ENCODE results near the gene DCLK1.

Gene DCLK1

DNA sequence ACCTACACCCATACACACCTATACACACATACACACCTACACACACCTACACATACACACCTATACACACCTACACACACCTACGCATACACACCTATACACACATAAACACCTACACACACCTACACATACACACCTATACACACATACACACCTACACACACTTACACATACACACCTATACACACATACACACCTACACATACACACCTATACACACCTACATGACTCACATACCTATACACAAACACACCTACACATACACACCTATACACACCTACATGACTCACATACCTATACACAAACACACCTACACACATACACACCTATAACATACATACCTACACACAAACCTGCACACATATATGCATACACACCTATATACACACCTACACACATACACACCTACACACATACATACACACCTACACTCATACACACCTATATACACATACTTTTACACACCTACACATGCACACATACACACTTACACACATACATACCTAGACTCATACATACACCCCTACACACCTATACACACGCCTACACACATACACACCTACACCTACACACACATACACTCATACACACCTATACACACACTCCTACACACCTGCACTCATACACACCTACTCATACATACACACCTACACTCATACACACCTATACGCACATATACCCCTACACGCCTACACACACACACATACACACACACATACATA lies 368.0 kb downstream of the DCLK1 start:
- no peak for TF ChIP-seq HDGF (IDR thresholded peaks at IDR 0.05; ENCODE audit: borderline replicate concordance)
- TF ChIP-seq FOXM1 (IDR thresholded peaks at IDR 0.05; ENCODE audit: borderline replicate concordance) = no peak
- TF ChIP-seq, protein P1, sequence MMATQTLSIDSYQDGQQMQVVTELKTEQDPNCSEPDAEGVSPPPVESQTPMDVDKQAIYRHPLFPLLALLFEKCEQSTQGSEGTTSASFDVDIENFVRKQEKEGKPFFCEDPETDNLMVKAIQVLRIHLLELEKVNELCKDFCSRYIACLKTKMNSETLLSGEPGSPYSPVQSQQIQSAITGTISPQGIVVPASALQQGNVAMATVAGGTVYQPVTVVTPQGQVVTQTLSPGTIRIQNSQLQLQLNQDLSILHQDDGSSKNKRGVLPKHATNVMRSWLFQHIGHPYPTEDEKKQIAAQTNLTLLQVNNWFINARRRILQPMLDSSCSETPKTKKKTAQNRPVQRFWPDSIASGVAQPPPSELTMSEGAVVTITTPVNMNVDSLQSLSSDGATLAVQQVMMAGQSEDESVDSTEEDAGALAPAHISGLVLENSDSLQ (IDR thresholded peaks at IDR 0.05) = no peak
- no peak for TF ChIP-seq TARDBP (IDR thresholded peaks at IDR 0.05)
- POLR2A ChIA-PET = no interaction called here
- no peak for DNase-seq (ENCODE audit: extremely low spot score)
- CTCF ChIA-PET = no interaction called here

DNA sequence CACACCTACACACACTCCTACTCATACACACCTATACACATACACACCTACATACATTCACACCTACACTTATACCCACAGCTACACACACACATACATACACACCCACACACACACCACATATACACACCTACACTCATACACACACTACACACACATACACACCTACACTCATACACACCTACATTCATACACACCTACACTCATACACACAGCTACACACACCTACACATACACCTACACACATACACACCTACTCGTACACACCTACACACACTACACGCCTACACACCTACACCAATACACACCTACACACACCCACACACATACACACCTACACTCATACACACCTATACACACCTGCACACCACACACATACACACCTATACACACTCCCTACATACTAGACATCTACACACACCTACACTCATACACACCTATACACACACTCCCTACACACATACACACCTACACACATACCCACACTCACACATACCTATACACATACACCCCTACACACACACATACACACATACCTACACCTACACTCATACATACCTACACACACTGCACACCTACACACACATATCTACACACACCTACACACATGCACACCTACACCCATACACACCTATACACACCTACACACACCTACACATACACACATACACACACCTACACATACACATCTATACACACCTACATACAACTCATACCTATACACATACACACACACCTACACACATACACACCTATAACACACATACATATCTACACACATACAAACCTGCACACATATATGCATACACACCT lies 369.5 kb downstream of the DCLK1 start:
- no peak for DNase-seq (ENCODE audit: extremely low spot score)
- ChIA-PET POLR2A (no interaction called here), CTCF (no interaction called here)
- TF ChIP-seq TARDBP (IDR thresholded peaks at IDR 0.05) (no peak), HDGF (IDR thresholded peaks at IDR 0.05; ENCODE audit: borderline replicate concordance) (no peak), NFRKB (IDR thresholded peaks at IDR 0.05) (no peak), SUZ12 (IDR thresholded peaks at IDR 0.05) (no peak), BHLHE40 (IDR thresholded peaks at IDR 0.05; ENCODE audit: borderline replicate concordance) (no peak), FOXK2 (IDR thresholded peaks at IDR 0.05) (no peak), L3MBTL2 (conservative IDR thresholded peaks at IDR 0.05) (no peak), ZNF384 (IDR thresholded peaks at IDR 0.05) (no peak), LEF1 (IDR thresholded peaks at IDR 0.05; ENCODE audit: borderline replicate concordance) (no peak), FOXA1 (IDR thresholded peaks at IDR 0.05) (no peak), SP1 (IDR thresholded peaks at IDR 0.05) (no peak), ELF4 (IDR thresholded peaks at IDR 0.05) (no peak)
- TF ChIP-seq, protein P1 (IDR thresholded peaks at IDR 0.05) = no peak

DNA sequence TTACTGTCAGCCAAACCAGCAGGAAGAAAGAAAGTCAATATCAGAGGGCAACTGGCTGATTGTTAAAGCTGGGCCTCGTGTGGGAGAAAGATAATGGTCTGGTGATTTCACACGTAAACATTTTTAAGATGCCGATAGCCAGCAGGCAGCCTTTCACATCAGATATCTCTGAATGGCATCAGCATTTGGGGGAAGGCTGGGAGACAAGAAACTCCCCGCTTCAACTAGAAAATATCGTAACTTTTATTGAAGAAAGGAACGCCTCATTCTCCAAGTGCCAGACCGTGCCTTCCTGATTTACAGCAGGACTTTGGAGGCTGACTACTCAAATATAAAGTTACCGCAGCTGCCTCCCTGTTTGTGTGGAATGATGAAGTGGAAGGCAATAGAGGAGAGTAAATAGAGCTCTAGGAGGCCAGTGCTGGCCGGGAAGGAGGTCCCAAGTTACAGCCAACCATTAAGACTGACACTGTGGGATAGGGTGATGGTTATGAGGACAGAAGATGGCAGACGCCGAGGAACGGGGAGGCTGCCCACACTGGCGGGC lies 370.4 kb downstream of the DCLK1 start:
- DNase-seq (ENCODE audit: extremely low spot score) = no peak
- POLR2A ChIA-PET = no interaction called here
- CTCF ChIA-PET = no interaction called here
- TF ChIP-seq L3MBTL2 (conservative IDR thresholded peaks at IDR 0.05) = 0 out of 2 replicates have a peak, but pooled peaks have one; percentile 8
- TF ChIP-seq, protein P1 (IDR thresholded peaks at IDR 0.05) = no peak; the same call in 1 of the 2 replicates

DNA sequence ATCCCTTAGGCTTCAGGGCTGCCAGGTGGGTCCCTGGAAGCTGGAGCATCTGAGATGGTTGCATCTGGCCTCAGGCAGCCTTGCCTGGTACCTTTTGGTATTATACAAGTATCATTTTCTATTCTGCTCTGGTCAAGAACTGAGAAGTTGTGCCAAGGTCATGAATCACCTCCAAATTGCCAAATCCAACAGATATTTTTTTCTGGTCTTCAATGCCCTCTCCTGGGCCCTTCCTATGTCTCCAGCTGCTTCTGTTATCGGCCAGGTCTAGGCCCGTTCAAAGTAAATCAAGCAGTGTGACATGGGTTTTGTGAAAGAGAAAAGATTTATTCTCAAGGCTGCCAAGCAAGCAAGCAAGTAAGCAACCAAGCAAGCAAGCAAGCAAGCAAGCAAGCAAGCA lies 383.6 kb downstream of the DCLK1 start:
- no peak for DNase-seq (ENCODE audit: extremely low spot score)
- POLR2A ChIA-PET = no interaction called here
- CTCF ChIA-PET = no interaction called here
- no peak for TF ChIP-seq ZNF384 (IDR thresholded peaks at IDR 0.05)

DNA sequence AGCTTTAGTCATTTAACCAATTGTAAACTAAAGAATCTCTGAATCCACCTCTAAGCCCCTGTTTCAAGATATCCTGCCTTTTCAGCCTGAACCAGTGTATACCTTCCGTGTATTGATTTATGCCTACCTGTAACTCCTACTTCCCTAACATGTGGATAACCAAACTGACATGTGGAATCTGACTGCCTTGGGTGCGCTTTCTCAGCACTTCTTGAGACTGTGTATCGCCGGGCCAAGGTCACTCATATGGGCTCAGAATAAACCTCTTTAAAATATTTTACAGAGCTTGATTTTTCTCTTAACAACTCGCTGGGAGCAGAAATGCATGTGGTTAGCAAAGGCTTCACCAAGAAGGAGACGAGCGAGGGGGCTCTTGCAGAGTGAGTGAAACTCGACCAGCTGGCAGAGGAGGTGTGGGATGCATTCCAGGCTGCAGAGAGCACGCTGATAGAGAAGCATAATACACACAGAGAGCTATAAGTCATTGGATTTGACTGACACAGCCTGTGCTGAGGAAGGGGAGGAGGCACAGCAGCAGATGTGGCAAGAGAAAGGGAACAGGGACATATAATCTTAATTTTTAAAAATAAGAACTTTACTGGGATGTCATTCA lies 386.5 kb downstream of the DCLK1 start:
- ChIA-PET CTCF (no interaction called here), POLR2A (no interaction called here)
- no peak for TF ChIP-seq ARNT (IDR thresholded peaks at IDR 0.05)
- no peak for TF ChIP-seq HDGF (IDR thresholded peaks at IDR 0.05; ENCODE audit: borderline replicate concordance)
- no peak for TF ChIP-seq ELF4 (IDR thresholded peaks at IDR 0.05)
- TF ChIP-seq, protein P1 (IDR thresholded peaks at IDR 0.05) = no peak
- TF ChIP-seq LEF1 (IDR thresholded peaks at IDR 0.05; ENCODE audit: borderline replicate concordance) = no peak
- no peak for TF ChIP-seq SUZ12 (IDR thresholded peaks at IDR 0.05)
- no peak for TF ChIP-seq ZNF384 (IDR thresholded peaks at IDR 0.05)
- TF ChIP-seq L3MBTL2 (conservative IDR thresholded peaks at IDR 0.05) = no peak
- no peak for TF ChIP-seq BHLHE40 (IDR thresholded peaks at IDR 0.05; ENCODE audit: borderline replicate concordance)
- no peak for TF ChIP-seq TARDBP (IDR thresholded peaks at IDR 0.05)
- TF ChIP-seq NFRKB (IDR thresholded peaks at IDR 0.05) = no peak
- no peak for DNase-seq (ENCODE audit: extremely low spot score)

DNA sequence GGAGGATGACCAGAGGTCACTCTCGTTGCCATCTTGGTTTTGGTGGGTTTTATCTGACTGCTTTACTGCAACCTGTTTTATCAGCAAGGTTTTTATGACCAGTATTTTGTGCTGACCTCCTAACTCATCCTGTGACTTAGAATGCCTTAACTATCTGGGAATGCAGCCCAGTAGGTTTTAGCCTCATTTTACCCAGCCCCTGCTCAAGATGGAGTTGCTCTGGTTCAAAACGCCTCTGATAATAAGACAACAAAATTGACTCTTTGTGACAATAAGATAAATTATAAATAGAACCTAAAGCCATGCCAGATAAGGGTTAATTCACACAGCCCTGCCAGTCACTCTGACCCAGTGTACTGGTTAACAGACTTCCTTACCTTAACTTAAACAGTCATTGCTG lies 387.0 kb downstream of the DCLK1 start:
- DNase-seq (ENCODE audit: extremely low spot score) = no peak
- POLR2A ChIA-PET = no interaction called here
- CTCF ChIA-PET = no interaction called here
- no peak for TF ChIP-seq SUZ12 (IDR thresholded peaks at IDR 0.05)

Data from HEK293T (cell line).